ENCODE data around the gene F2RL2.

DNA sequence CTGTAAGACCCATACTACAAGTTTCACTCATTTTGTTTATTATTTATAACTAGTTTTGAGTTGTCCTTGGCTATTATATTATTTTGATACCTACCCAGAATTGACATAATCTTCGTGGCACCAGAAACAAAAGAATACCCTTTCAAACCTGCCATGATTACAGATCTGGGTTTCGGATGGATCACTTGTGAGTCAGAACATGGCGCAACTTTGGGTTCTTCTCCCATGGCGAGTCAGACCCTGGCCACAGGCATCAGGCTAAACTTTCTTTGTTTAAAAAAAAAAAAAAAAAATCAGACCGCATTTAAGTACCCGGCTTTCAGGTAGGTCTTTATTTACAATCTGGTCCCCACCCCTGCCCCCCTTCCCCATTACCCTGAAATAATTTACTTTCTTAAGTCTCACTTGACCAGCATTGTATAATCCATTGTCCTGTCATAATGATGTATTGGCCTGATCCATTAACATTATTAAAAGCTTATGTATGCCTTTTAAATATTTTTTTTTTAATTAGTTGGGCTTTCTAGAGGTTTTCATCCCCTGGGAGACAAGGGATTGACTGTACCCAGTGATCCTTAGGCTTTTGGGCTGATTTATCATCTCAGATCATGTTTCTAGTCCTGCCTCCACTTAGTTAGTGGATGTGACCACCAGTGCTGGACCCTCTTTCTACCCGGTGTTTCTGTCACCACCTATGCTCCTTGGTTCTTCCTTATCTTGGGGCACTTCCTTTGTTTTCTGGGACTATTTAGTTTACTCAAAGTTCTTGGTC lies 43.9 kb downstream of the F2RL2 start:
- TF ChIP-seq NFRKB (IDR thresholded peaks at IDR 0.05) (no peak), ARNT (IDR thresholded peaks at IDR 0.05) (no peak), SUZ12 (IDR thresholded peaks at IDR 0.05) (no peak), FOXA1 (IDR thresholded peaks at IDR 0.05) (no peak), FOXM1 (IDR thresholded peaks at IDR 0.05; ENCODE audit: borderline replicate concordance) (no peak), SP1 (IDR thresholded peaks at IDR 0.05) (no peak), HDGF (IDR thresholded peaks at IDR 0.05; ENCODE audit: borderline replicate concordance) (no peak), BHLHE40 (IDR thresholded peaks at IDR 0.05; ENCODE audit: borderline replicate concordance) (no peak), TARDBP (IDR thresholded peaks at IDR 0.05) (no peak), L3MBTL2 (conservative IDR thresholded peaks at IDR 0.05) (no peak), ELF4 (IDR thresholded peaks at IDR 0.05) (no peak)
- TF ChIP-seq, protein P1, sequence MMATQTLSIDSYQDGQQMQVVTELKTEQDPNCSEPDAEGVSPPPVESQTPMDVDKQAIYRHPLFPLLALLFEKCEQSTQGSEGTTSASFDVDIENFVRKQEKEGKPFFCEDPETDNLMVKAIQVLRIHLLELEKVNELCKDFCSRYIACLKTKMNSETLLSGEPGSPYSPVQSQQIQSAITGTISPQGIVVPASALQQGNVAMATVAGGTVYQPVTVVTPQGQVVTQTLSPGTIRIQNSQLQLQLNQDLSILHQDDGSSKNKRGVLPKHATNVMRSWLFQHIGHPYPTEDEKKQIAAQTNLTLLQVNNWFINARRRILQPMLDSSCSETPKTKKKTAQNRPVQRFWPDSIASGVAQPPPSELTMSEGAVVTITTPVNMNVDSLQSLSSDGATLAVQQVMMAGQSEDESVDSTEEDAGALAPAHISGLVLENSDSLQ (IDR thresholded peaks at IDR 0.05): no peak
